GM12874 (cell line): ENCODE results near the gene SLC25A21.

Source experiments
- TF ChIP-seq, protein P1 (sequence below): IDR thresholded peaks from 2 replicates; pipeline ENCODE4 v1.5.1; 2011; ENCODE audit warnings: low read depth, mild to moderate bottlenecking, control low read depth, low read length, moderate library complexity; ENCODE audit not compliant: insufficient read depth

SLC25A21 gene

DNA sequence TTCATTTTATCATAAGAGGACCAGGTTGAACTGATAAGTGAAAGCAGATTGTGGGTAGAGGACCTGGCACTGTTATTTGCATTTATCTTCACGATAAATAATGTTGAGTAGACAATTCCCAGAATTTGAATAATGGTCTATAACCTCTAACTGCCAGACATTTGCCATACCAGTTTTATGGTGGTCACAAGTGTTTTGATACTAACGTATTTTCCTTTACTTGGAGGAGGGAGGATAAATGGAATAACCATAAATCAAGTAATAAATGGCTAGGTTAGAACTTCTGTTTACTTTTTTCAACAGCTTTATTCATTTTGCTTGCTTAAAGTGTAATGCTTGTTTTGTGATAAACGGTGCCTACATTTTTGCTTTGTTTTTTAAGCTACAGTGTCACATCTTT lies 501.3 kb downstream of the SLC25A21 start:
- TF ChIP-seq, protein P1, sequence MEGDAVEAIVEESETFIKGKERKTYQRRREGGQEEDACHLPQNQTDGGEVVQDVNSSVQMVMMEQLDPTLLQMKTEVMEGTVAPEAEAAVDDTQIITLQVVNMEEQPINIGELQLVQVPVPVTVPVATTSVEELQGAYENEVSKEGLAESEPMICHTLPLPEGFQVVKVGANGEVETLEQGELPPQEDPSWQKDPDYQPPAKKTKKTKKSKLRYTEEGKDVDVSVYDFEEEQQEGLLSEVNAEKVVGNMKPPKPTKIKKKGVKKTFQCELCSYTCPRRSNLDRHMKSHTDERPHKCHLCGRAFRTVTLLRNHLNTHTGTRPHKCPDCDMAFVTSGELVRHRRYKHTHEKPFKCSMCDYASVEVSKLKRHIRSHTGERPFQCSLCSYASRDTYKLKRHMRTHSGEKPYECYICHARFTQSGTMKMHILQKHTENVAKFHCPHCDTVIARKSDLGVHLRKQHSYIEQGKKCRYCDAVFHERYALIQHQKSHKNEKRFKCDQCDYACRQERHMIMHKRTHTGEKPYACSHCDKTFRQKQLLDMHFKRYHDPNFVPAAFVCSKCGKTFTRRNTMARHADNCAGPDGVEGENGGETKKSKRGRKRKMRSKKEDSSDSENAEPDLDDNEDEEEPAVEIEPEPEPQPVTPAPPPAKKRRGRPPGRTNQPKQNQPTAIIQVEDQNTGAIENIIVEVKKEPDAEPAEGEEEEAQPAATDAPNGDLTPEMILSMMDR, result no peak

DNA sequence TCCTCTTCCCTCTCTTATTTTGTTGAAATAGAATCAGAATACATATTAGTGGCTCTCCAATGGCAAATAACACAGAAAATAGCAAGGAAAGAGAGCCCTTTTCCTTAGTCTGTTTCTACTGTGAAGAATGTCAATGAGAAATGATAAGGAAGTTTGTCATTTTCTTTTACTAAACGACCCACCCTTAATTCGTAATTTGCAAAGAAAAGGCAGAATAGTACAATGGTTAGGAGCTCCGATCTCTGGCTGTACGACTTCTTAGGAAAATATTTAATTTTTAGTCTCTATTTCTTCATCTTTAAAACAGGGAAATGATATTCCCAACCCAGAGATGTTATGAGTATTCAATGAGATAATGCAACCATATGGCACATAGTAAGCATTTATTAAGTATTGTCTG lies 504.7 kb downstream of the SLC25A21 start:
- TF ChIP-seq, protein P1, result no peak

DNA sequence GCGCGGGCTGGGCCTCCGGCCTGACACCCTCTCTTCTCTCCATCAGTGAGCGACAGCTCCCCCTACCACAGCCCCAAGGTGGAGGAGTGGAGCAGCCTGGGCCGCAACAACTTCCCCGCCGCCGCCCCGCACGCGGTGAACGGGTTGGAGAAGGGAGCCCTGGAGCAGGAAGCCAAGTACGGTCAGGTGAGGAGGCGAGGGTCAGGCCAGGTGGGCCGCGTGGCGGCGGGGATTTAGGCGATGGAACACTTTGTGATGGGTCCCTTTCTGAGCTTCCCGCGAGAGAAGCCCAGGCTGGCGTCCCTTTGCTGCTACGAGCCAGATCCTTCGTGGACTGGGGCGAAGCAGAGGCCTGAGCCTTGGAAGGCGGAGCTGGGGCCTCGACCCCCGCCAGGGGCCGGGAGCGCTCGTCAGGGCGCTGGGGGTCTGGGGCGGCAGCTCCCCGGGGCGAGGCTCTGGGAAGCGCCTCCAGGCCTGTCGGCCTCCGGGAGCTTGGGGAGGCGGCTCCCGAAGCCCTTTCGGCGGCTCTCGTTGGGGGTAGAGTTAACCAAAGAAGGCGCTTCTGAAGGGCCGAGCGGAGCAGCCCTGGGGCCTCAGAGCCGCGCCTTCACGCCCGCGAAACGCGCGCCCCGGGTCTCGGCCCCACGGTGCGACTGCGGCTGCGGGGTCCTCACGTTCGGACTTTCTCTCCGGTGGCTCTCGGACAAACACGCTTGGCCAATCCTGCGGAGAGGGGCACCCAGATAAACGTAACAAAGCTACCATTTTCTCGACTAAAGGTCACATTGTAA lies 505.8 kb downstream of the SLC25A21 start:
- TF ChIP-seq, protein P1, result no peak

DNA sequence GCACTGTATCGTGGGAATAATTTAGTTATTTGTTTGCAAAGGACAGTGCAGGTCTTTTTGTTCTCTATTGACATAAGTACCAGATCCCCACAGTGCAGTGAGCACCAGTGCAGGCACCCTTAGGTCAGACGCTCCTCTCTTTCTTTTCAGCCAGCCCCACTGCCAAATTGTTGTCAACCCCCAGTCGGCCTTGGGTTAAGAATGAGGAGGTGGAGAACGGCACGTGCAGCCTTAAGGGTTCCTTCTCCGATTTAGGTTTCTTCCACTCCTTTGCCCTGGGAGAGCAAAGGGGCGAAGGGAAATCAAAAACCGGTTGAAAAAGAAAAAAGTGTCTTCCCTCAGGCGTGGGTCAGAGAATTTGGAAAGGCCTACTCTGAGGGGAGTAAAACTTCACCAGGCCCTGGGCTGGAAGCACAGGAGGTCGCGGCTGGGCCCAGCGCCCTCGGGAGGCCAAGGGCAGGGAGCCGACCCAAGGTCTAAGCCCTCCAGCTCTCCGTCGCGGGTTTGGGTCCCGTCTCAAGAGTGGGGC lies 506.5 kb downstream of the SLC25A21 start:
- TF ChIP-seq, protein P1, result no peak

DNA sequence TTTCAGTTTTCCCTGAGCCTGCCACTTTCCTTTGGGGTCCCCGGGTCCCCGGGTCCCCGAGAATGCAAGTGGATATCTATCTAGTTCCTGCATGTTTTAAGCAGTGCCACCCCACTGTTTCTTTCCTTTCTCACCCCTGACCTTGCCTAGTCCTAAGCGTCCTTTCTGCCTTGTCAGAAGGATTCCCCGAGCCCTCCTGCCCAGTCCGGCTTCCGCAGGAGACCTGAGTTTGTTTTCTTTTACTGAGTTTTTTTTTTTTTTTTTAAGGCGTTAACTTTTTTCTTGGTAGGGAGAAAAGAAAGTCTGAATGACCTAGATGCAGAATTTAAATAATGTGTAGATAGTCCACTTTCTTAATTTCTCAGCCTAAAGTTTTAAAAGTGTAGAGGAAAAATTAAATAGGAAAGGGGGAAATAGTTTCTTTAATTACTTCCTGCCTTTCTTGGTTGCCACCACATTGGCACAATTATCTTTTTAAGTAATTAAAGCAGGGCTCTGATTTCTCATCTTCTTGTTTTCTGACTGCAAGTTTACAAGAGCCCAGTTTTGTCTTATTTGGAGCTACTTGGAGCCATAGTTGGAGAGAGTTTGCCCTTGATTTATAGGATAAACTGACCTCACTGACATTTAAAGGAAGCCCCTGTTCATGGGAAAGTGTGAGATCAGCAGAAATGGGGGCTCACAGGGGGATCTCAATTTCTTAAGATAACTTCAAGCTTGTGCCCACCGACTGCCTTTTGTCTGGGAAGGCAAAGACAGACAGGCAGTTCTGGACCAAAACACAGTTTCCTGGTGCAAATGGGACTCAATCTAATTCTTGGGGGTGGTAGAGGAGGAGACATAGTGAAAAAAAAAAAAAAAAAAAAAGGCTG lies 507.8 kb downstream of the SLC25A21 start:
- TF ChIP-seq, protein P1, result no peak

DNA sequence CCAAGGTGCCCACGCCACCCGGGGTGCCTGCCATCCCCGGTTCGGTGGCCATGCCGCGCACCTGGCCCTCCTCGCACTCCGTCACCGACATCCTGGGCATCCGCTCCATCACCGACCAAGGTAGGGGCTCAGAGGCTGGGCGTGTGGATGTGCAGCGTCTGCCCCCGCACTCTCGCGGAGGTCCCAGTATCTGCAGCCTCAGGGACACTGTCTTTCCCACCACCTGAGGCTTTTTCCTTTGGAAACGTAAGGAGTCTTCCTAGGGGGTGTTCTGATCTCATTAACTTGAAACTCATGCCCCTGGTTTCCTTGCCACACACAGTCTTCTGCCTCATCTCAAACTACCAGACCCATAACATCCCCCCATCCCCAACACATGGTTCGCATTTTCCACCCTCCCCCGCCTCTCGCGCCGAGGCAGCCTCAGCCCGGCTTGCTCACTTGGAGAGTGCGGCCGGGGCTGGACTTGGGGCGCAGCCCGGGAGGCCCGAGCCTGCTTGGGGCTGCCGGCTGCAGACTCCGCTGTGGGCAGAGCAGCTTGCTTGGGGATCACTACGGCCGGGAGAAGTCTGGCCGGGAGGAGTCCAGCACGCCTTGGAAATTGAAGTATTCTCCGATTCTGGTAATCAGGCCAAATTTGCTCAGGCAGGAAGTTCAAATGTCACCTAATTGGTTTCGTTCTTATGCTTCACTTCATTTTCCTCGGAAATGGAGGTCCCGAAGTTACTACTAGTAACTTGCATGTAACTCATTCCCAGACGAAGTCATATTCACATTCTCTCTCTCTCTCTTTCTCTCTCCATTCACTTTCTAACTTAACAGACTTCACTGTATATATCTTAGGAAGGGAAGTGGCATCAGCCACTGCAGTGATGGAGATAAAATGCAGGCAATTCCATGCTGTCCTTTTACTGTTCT lies 508.7 kb downstream of the SLC25A21 start:
- TF ChIP-seq, protein P1, result no peak
